GM12878 (cell line): Measurements from ENCODE around the gene UHRF1. TPM values are rescaled to one million over a fixed set of nuclear protein-coding genes. Genes with fewer than 3 reads are reported as not detected.

Experiments
- EGR1 ChIP-seq, 2 experiments: IDR thresholded peaks; 1 replicate in 1 of 2; 2 replicates in 1 of 2; pipeline ENCODE4 v1.6.1; 2011 to 2012; ENCODE audit warnings: low read depth in 2 of 2, low read length in 2 of 2, borderline replicate concordance in 1 of 2, mild to moderate bottlenecking in 1 of 2, moderate library complexity in 1 of 2
- MTA3 ChIP-seq: IDR thresholded peaks from 2 replicates; pipeline ENCODE4 v1.6.1; 2012; ENCODE audit warnings: low read length, inconsistent platforms, borderline replicate concordance
- POLR2AphosphoS2 ChIP-seq: IDR thresholded peaks from 2 replicates; pipeline ENCODE4 v1.6.1; 2011; ENCODE audit warnings: low read depth, mild to moderate bottlenecking, low read length, improper control_type of control experiment, moderate library complexity
- RAD21 ChIP-seq: IDR thresholded peaks from 2 replicates; pipeline ENCODE4 v1.6.1; 2011; ENCODE audit warnings: mild to moderate bottlenecking, low read depth, low read length, moderate library complexity; ENCODE audit not compliant: insufficient read depth
- RAD51 ChIP-seq: fragments of 450-650 bp; IDR thresholded peaks from 2 replicates; pipeline ENCODE4 v1.6.1; 2016; ENCODE audit warnings: moderate library complexity, mild to moderate bottlenecking, inconsistent platforms
- SMC3 ChIP-seq: IDR thresholded peaks from 2 replicates; pipeline ENCODE4 v1.6.1; 2011; ENCODE audit warnings: low read length, improper control_type of control experiment, borderline replicate concordance
- polyA plus RNA-seq, 11 experiments: library from polyadenylated mRNA; depleted of rRNA in 4 of 11; unstranded in 6 of 11; stranded (reverse) in 5 of 11; fragments of >200 nt; fragmentation: Nextera tagmentation in 4 of 11; fragmentation: Illumina TruSeq in 1 of 11; extraction: Ambion mirVana in 4 of 11; extraction: Trizol in 1 of 11; gene quantifications; 1 replicate in 1 of 11; 2 replicates in 10 of 11; pipeline versions ENCODE4 v1.2.1 to v1.2.3, GENCODE V29; 2011 to 2016; ENCODE audit warnings: inconsistent platforms in 2 of 11, missing spikeins in 2 of 11, low read depth in 1 of 11
- total RNA-seq, 4 experiments: library from RNA; depleted of rRNA in 3 of 4; stranded (reverse); fragments of >200 nt in 3 of 4; fragmentation: Illumina TruSeq in 1 of 4; extraction: Trizol in 1 of 4; gene quantifications; 2 replicates each; pipeline versions ENCODE4 v1.2.1 to v1.2.3, GENCODE V29; 2013 to 2021
- TF ChIP-seq, protein P1 (sequence below): IDR thresholded peaks from 2 replicates; pipeline ENCODE4 v1.6.1; 2012; ENCODE audit warnings: improper control_type of control experiment, low read depth, low read length; ENCODE audit not compliant: insufficient replicate concordance
- TF ChIP-seq, protein P2 (sequence below): fragments of 450-650 bp; IDR thresholded peaks from 2 replicates; pipeline ENCODE4 v1.6.1; 2018; ENCODE audit warnings: borderline replicate concordance, mild to moderate bottlenecking; ENCODE audit not compliant: partially characterized antibody
- TF ChIP-seq, protein P3 (sequence below), 3 experiments: IDR thresholded peaks in 2 of 3; conservative IDR thresholded peaks in 1 of 3; 2 replicates each; pipeline ENCODE4 v1.5.1; 2011; ENCODE audit warnings: low read depth in 3 of 3, low read length in 3 of 3, mild to moderate bottlenecking in 3 of 3, control low read depth in 2 of 3, moderate library complexity in 2 of 3, inconsistent platforms in 1 of 3, mixed read lengths in 1 of 3; ENCODE audit not compliant: control insufficient read depth in 2 of 3, insufficient read depth in 1 of 3; ENCODE audit errors: extremely low read depth in 1 of 3

Gene UHRF1
- total and polyA plus RNA-seq, 10 of the 15 experiments (the other 5 are each of a cell fraction or from before 2014, with no cell fraction given): 13.0 to 109 (median 37.7) TPM

DNA sequence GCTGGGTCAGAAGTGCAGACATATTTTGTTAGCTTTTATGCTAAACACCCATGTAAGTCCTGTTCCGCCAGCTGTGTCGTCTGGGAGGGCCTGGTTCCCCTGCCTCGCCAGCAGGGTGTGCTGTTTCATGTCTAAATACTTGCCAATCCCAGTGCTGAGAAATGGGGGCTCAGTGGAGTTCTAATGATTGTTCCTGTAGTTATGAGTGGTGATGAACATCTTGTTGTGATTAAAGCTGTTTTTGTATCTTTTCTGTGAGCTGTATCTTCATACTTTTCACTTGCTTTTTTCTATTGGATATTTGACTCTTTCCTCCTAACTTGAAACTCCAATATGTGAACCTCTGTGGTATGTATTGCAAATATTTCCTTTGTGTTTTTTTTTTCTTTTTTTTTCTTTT lies 92.3 kb downstream of the UHRF1 start (continued):
- TF ChIP-seq, protein P1, sequence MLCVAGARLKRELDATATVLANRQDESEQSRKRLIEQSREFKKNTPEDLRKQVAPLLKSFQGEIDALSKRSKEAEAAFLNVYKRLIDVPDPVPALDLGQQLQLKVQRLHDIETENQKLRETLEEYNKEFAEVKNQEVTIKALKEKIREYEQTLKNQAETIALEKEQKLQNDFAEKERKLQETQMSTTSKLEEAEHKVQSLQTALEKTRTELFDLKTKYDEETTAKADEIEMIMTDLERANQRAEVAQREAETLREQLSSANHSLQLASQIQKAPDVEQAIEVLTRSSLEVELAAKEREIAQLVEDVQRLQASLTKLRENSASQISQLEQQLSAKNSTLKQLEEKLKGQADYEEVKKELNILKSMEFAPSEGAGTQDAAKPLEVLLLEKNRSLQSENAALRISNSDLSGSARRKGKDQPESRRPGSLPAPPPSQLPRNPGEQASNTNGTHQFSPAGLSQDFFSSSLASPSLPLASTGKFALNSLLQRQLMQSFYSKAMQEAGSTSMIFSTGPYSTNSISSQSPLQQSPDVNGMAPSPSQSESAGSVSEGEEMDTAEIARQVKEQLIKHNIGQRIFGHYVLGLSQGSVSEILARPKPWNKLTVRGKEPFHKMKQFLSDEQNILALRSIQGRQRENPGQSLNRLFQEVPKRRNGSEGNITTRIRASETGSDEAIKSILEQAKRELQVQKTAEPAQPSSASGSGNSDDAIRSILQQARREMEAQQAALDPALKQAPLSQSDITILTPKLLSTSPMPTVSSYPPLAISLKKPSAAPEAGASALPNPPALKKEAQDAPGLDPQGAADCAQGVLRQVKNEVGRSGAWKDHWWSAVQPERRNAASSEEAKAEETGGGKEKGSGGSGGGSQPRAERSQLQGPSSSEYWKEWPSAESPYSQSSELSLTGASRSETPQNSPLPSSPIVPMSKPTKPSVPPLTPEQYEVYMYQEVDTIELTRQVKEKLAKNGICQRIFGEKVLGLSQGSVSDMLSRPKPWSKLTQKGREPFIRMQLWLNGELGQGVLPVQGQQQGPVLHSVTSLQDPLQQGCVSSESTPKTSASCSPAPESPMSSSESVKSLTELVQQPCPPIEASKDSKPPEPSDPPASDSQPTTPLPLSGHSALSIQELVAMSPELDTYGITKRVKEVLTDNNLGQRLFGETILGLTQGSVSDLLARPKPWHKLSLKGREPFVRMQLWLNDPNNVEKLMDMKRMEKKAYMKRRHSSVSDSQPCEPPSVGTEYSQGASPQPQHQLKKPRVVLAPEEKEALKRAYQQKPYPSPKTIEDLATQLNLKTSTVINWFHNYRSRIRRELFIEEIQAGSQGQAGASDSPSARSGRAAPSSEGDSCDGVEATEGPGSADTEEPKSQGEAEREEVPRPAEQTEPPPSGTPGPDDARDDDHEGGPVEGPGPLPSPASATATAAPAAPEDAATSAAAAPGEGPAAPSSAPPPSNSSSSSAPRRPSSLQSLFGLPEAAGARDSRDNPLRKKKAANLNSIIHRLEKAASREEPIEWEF: no peak
- TF ChIP-seq SMC3: peak; percentile 25; the same call in 1 of the 2 replicates
- peak; percentile 40; the same call in 1 of the 2 replicates for TF ChIP-seq RAD21
- TF ChIP-seq, protein P2, sequence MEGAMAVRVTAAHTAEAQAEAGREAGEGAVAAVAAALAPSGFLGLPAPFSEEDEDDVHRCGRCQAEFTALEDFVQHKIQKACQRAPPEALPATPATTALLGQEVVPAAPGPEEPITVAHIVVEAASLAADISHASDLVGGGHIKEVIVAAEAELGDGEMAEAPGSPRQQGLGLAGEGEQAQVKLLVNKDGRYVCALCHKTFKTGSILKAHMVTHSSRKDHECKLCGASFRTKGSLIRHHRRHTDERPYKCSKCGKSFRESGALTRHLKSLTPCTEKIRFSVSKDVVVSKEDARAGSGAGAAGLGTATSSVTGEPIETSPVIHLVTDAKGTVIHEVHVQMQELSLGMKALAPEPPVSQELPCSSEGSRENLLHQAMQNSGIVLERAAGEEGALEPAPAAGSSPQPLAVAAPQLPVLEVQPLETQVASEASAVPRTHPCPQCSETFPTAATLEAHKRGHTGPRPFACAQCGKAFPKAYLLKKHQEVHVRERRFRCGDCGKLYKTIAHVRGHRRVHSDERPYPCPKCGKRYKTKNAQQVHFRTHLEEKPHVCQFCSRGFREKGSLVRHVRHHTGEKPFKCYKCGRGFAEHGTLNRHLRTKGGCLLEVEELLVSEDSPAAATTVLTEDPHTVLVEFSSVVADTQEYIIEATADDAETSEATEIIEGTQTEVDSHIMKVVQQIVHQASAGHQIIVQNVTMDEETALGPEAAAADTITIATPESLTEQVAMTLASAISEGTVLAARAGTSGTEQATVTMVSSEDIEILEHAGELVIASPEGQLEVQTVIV: no peak
- TF ChIP-seq EGR1 (IDR thresholded peaks at IDR 0.05; ENCODE audit: borderline replicate concordance in 1 of 2, low read depth in 2 of 2, low read length in 2 of 2): no peak
- no peak for TF ChIP-seq RAD51
- TF ChIP-seq POLR2AphosphoS2: no peak
- TF ChIP-seq, protein P3, sequence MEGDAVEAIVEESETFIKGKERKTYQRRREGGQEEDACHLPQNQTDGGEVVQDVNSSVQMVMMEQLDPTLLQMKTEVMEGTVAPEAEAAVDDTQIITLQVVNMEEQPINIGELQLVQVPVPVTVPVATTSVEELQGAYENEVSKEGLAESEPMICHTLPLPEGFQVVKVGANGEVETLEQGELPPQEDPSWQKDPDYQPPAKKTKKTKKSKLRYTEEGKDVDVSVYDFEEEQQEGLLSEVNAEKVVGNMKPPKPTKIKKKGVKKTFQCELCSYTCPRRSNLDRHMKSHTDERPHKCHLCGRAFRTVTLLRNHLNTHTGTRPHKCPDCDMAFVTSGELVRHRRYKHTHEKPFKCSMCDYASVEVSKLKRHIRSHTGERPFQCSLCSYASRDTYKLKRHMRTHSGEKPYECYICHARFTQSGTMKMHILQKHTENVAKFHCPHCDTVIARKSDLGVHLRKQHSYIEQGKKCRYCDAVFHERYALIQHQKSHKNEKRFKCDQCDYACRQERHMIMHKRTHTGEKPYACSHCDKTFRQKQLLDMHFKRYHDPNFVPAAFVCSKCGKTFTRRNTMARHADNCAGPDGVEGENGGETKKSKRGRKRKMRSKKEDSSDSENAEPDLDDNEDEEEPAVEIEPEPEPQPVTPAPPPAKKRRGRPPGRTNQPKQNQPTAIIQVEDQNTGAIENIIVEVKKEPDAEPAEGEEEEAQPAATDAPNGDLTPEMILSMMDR (IDR thresholded peaks at IDR 0.05 in 2 of 3, conservative IDR thresholded peaks at IDR 0.05 in 1 of 3; ENCODE audit: control insufficient read depth in 2 of 3, extremely low read depth in 1 of 3, insufficient read depth in 1 of 3, low read depth in 3 of 3, low read length in 3 of 3): peak; percentile 46 to 68 (median 68)
- TF ChIP-seq MTA3: no peak
